ENCODE measurements around the gene ICAM2.

DNA sequence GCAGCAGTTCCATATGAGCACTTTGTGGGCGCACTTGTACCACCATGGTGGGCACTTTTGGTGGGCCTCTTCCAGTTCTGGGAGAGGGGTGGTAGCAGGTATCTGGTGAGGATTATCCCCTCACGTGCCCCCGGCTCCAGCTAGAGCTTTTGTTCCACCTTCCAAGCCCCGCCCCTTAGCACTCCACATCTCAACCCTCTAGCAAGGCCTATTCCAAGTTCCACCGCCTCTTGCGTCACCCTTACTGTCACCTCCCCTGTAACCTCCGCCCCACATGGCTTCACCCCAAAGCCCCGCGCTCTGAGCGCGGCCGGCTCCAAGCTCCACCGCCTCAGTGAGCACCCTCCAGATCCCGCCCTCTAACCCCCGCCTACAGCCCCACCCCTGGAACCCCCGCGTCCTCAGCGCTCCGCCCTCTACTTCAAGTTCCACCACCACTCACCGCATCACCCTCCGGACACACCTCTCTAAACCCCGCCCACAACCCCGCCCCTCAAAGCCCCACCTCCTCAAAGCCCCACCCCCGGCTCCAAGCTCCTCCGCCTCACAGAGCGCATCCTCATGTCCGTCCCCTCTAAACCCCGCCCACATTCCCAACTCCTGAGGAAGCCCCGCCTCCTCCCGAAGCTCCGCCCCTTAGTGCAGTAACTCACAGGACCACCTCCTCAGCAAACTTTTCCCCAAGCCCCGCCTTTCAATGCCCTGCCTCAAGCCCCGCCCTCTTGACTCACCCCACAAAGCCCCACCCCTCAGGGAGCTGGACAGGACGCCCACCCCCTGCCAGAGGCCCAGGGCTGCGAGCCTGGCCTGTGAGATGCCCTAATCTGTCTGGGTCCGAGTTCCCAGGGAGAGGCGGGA is 58.8 kb downstream of the ICAM2 start:
- no peak for TF ChIP-seq POLR2A (IDR thresholded peaks at IDR 0.05)
- TF ChIP-seq, protein P1, sequence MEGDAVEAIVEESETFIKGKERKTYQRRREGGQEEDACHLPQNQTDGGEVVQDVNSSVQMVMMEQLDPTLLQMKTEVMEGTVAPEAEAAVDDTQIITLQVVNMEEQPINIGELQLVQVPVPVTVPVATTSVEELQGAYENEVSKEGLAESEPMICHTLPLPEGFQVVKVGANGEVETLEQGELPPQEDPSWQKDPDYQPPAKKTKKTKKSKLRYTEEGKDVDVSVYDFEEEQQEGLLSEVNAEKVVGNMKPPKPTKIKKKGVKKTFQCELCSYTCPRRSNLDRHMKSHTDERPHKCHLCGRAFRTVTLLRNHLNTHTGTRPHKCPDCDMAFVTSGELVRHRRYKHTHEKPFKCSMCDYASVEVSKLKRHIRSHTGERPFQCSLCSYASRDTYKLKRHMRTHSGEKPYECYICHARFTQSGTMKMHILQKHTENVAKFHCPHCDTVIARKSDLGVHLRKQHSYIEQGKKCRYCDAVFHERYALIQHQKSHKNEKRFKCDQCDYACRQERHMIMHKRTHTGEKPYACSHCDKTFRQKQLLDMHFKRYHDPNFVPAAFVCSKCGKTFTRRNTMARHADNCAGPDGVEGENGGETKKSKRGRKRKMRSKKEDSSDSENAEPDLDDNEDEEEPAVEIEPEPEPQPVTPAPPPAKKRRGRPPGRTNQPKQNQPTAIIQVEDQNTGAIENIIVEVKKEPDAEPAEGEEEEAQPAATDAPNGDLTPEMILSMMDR (IDR thresholded peaks at IDR 0.05) = no peak

All from Peyer's patch (tissue), 4 donors.